GM19372 (cell line): Measurements from ENCODE around the gene PIAS4.

Experiments
- ATAC-seq: cut with Tn5 transposase; IDR thresholded peaks from one replicate; pipeline ENCODE4 v1.9.1; 2021; ENCODE audit warnings: mild to moderate bottlenecking, low read depth, moderate library complexity; ENCODE audit not compliant: unreplicated experiment

The PIAS4 gene

DNA sequence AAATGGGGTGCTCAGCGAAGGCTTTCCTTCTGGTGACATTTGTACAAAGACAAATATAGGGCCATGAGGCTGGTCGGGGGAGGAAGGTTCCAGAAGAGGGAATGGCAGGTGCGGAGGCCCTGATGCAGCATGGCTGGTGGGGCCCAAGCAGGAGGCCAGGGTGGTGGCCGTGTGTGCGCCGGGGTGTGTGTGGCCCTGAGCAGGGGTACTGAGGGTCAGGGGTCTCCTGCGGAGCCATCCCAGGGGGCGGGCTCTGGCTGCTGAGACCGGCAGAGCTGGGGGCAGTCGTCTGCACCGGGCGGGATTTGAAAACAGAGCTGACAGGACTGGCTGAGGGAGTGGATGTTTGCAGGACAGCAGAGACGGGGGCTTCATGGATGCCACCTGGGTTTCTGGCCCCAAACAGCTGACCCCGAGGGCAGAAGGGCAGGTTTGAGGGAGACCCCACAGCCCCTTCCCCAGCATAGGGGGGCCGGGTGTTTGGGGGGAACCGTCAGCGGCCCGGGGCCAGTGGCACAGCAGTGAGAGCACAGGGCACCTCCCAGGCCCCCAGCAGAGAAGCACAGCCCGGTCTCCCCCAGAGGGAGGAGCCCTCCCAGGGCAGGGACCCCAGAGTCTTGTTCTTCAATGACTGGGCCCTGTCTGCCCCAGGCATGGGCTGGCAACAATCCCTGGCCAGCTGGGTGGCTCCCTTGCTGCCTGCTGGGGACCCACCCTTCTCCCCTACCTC, 11.4 kb downstream of the PIAS4 start:
- no peak for ATAC-seq

- ATAC-seq, result no peak
Measured at GRCh38 chr19:4019578-4019977, 12.0 kb downstream of the PIAS4 start.

DNA sequence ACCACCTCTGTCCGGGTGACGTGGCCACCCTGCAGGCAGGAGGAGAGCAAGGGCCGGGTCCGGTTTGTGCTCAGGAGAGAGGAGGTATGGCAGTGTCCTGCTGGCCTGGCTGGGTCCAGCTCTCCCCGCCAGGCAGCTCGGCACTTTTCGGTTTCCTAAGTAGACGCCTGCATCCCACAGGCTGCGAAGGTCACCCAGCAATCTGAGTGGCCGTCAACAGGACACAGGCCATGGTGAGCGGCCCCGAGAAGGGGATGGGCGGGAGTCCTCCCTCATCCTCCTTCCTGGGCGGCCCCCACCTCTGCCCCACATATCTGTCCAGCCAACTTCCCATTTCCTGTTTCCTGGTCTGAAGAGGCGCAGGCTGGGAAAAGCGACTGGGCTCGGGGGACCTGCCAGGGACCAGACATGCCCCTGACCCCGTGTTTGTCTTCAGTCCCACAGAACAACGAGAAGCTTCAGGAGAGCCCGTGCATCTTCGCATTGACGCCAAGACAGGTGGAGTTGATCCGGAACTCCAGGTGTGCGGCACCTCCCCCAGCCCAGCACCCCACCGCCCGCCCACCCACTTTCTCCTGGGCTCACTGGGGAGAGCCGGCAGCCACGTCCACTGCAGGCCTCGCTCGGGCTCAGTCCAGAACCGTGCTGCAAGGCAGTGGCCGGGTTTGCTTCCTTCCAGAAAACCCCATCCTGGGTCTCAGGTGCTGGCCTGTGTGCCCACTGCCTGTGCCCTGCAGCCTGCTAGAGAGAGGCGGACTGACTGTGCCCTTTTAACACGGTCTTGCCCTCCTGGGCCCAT, 16.3 kb downstream of the PIAS4 start:
- ATAC-seq, result no peak

DNA sequence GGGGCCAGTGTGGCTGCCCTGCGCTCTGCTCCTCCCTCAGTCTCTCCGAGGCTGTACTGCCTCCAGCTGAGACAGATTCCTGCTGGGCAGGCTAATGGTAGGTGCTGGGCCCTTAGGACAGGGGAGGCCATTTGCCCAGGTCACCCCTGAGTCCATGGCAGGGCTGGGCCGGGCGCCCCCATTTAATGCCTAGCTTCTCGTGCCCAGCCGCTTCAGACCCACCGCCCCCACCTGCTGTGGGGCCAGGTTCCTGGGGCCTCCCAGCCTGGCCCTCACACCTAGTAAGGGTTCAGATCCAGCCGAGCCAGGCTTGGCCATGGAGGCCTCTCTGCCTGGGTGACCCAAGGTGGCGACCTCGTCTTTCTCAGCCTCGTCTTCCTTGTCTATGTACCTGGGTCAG, 17.8 kb downstream of the PIAS4 start:
- no peak for ATAC-seq

GRCh38 chr19:4027146-4027545, 19.6 kb downstream of the PIAS4 start:
- ATAC-seq, result no peak

- ATAC-seq, result no peak
Measured at GRCh38 chr19:4028334-4029246, 21.1 kb downstream of the PIAS4 start.

- ATAC-seq, result no peak
Measured at GRCh38 chr19:4029247-4029614, 21.7 kb downstream of the PIAS4 start.

DNA sequence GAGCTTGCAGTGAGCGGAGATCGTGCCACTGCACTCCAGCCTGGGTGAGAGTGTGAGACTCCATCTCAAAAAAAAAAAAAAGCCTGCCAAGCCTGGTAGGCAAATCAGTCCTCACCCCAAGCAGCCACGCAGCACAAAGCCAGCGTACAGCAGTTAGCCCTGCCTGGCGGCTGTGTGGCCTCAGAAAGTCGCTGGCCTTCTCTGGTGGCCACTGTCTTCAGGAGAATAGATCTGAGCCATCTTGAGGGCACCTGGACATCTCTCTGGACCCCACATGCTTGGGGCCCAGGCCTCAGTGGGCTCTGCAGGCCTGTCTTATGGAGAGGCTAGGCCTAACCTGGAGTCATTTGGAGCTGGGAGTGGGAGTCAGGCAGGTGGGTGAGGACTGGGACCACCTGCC, 23.0 kb downstream of the PIAS4 start:
- ATAC-seq, result no peak

GRCh38 chr19:4030981-4031380, 23.4 kb downstream of the PIAS4 start:
- no peak for ATAC-seq

DNA sequence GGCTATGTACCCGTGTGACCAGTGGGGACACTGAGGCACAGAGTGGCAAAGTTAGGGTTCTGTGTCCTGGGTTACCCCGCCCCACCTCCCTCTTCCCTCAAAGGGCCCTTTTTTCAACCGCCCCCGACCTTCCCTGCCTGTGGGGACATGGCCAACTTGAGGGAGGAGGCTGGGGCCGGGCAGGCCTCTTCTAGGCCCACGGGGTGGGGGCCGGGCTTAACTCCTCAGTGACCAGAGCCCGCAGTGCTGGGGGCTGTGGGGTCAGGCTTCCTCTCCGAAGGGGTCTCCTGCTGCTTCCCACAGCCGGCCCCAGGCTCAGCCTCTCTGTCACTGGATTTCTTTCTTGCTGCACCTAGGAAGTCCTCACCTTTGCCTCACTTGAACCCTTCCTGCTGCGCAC, 23.9 kb downstream of the PIAS4 start:
- ATAC-seq, result no peak

GRCh38 chr19:4032436-4032835, 24.9 kb downstream of the PIAS4 start:
- no peak for ATAC-seq

DNA sequence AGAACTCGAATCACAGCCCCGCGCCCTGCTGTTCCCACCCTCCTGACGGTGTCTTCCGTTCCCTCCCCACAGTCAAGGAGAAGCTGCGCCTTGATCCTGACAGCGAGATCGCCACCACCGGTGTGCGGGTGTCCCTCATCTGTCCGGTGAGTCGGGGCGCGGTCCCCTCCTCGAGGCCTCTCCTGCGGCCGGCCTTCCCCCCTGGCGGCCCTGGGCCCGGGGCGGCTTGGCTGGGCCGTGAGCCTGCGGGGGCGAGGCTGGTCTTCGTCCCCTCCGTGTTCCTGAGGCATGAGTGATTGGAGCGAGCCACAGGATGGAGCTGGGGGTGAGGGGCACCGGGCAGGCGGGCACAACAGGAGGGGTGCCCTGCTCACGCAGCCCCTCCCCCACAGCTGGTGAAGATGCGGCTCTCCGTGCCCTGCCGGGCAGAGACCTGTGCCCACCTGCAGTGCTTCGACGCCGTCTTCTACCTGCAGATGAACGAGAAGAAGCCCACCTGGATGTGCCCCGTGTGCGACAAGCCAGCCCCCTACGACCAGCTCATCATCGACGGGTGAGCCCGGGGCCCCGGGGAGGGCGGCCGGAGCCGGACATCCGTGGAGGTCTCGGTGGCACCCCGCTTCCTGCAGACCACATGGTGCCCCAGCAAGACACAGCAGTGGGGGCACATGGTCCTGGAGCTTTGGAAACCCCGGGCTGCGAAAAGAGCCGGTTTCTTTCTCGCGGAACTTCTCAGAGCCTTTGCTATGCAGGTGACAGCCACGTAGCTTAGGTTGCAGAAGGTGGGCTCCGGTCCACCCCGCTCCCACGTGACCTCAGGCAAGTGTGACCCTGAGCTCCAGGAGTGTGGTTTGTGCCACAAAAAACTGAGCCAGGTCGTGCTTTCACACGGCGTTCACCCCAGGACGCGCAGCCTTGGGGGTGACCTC, 25.8 kb downstream of the PIAS4 start:
- no peak for ATAC-seq

GRCh38 chr19:4034048-4035017, 26.8 kb downstream of the PIAS4 start:
- ATAC-seq, result no peak

DNA sequence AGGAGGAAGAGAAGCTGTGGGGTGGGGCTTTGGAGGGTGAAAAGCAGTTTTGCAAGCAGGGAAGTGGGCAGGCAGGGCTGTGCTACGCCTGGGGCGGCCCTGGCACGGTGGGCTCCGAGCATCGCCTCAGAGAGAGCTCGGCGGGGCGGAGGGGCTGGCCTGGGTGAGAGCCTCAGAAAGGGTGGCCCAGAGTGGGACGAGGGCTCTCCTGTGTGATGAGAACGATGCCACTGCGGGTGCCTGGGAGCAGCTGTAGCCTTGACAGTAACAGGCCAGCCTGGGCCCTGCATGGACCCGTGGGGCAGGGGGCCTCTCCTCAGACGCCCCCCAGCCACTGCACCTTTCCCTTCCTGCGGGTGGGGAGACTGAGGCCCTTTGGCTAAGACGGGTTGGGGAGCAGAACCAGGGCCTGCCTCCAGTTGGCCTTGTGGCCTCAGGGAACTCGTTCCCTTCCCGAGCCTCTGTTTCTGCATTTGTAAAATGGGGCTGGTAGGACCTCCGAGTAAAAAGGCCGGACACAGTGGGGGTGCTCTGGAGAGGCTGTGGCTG, 27.6 kb downstream of the PIAS4 start:
- no peak for ATAC-seq

DNA sequence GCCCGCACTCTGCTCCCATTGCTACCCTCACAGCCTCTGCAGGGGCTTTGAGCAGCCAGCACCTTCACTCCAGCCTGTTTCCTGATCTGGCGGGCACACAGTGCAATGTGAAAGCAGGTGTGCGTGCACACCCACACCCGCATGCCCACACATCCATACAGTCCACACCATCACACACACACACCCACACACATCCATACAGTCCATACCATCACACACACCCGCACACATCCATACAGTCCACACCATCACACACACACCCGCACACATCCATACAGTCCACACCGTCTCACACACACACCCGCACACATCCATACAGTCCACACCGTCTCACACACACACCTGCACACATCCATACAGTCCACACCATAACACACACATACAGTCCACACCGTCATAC, 28.0 kb downstream of the PIAS4 start:
- ATAC-seq, result no peak

DNA sequence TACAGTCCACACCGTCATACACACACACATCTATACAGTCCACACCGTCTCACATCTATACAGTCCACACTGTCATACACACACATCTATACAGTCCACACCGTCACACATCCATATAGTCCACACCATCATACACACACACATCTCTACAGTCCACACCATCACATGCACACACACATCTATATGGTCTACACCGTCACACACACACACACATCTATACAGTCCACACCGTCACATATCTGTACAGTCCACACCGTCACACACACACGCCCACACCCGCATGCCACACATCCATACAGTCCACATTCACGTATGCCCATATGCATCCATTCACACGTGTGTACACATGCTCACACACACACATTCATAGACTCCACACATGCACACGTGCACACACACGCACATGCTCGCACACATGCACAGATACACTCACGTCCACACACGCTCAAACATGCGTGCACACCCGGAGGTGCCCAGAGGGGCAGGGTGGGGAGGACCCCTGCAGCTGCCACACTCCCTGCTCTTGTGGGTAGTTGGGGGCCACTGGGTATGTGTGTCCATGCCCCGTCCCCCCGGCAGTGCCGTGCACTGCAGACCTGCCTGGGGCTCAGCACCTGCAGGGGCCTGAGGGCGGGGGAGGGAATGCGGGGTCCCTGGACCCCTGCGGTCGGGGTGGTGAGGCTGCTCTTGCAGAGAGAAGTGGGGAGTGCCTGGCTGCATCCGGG, 29.2 kb downstream of the PIAS4 start:
- no peak for ATAC-seq

DNA sequence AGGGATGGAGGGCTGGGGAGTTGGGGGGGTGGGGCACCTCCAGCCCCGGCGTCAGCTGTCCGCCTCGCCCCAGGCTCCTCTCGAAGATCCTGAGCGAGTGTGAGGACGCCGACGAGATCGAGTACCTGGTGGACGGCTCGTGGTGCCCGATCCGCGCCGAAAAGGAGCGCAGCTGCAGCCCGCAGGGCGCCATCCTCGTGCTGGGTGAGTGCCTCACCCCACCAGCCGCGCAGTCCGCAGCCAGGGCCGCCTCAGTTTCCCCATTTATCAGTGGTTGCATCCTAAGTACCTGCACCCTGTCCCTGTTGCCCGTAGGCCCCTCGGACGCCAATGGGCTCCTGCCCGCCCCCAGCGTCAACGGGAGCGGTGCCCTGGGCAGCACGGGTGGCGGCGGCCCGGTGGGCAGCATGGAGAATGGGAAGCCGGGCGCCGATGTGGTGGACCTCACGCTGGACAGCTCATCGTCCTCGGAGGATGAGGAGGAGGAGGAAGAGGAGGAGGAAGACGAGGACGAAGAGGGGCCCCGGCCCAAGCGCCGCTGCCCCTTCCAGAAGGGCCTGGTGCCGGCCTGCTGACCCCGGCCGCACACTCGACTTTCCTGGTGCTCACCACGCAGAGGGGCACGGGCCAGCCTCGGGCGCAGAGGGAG, 29.9 kb downstream of the PIAS4 start:
- ATAC-seq, result no peak
